Measurements from ENCODE around the gene OGFRL1.

OGFRL1 gene

GRCh38 chr6:71333697-71334096 is 45.1 kb downstream of the OGFRL1 start:
- no peak overlapping the region for H3K27ac ChIP-seq
- no peak for TF ChIP-seq ZFX (IDR thresholded peaks at IDR 0.05)
- no peak for TF ChIP-seq CTCF (conservative IDR thresholded peaks at IDR 0.05)

GRCh38 chr6:71334768-71335167 is 46.2 kb downstream of the OGFRL1 start:
- H3K27ac ChIP-seq = no peak overlapping the region
- TF ChIP-seq CTCF (conservative IDR thresholded peaks at IDR 0.05) (no peak), ZFX (IDR thresholded peaks at IDR 0.05) (no peak)

- H3K27ac ChIP-seq = no peak overlapping the region
- TF ChIP-seq ZFX (IDR thresholded peaks at IDR 0.05) (no peak), CTCF (conservative IDR thresholded peaks at IDR 0.05) (no peak)
Measured at GRCh38 chr6:71335544-71335943, 46.9 kb downstream of the OGFRL1 start.

GRCh38 chr6:71336901-71337300 is 48.3 kb downstream of the OGFRL1 start:
- no peak overlapping the region for H3K27ac ChIP-seq
- no peak for TF ChIP-seq CTCF (conservative IDR thresholded peaks at IDR 0.05)

GRCh38 chr6:71338540-71339316 is 50.1 kb downstream of the OGFRL1 start:
- TF ChIP-seq ZFX (IDR thresholded peaks at IDR 0.05) (no peak), CTCF (conservative IDR thresholded peaks at IDR 0.05) (no peak)
- no peak overlapping the region for H3K27ac ChIP-seq

- TF ChIP-seq ZFX (IDR thresholded peaks at IDR 0.05) (no peak), CTCF (conservative IDR thresholded peaks at IDR 0.05) (no peak)
- no peak overlapping the region for H3K27ac ChIP-seq
Measured at GRCh38 chr6:71342772-71343171, 54.2 kb downstream of the OGFRL1 start.

GRCh38 chr6:71345476-71346333 is 57.1 kb downstream of the OGFRL1 start:
- no peak for TF ChIP-seq CTCF (conservative IDR thresholded peaks at IDR 0.05)
- no peak for TF ChIP-seq ZFX (IDR thresholded peaks at IDR 0.05)
- no peak overlapping the region for H3K27ac ChIP-seq

Data from C4-2B (cell line).